GM12892 (cell line): ENCODE measurements around the gene ZNF784.

ENCODE experiments used
- DNase-seq: peaks from one replicate; pipeline ENCODE4 v3.0.0; 2011; ENCODE audit not compliant: insufficient read length
- FAIRE-seq: peaks from 2 replicates; lab custom pipeline; 2011; peaks lifted over from hg19 to GRCh38; lab: Jason Lieb, UNC
- POLR2A ChIP-seq: IDR thresholded peaks from 2 replicates; pipeline ENCODE4 v1.6.1; 2011; ENCODE audit warnings: low read depth, low read length, control low read depth
- POLR2AphosphoS5 ChIP-seq: IDR thresholded peaks from 2 replicates; pipeline ENCODE4 v1.6.1; 2011; ENCODE audit warnings: low read depth, low read length, control low read depth
- TAF1 ChIP-seq: IDR thresholded peaks from 2 replicates; pipeline ENCODE4 v1.6.1; 2011; ENCODE audit warnings: low read depth, mild to moderate bottlenecking, control low read depth, low read length, borderline replicate concordance

ZNF784 gene

GRCh38 chr19:55647732-55648584 lies 23.6 kb upstream of the ZNF784 start, which contains the start of gene CCDC106:
TSS of gene CCDC106 (plus strand) at chr19:55648212. CDS start at chr19:55649047, 835 bp downstream.
- FAIRE-seq (peak; percentile 97), DNase-seq (no peak)
- TF ChIP-seq POLR2AphosphoS5 (no peak), POLR2A (no peak), TAF1 (no peak)

- no peak for TF ChIP-seq POLR2AphosphoS5
- TF ChIP-seq POLR2A = no peak
- TF ChIP-seq TAF1 = no peak
- DNase-seq (no peak), FAIRE-seq (peak; percentile 27)
Measured at GRCh38 chr19:55646889-55647731, 22.7 kb upstream of the ZNF784 start.

GRCh38 chr19:55645512-55645881 lies 21.1 kb upstream of the ZNF784 start:
- DNase-seq (no peak), FAIRE-seq (no peak)
- TF ChIP-seq TAF1 = no peak
- no peak for TF ChIP-seq POLR2AphosphoS5
- no peak for TF ChIP-seq POLR2A

- no peak for TF ChIP-seq POLR2AphosphoS5
- no peak for FAIRE-seq
- no peak for DNase-seq
Measured at GRCh38 chr19:55644842-55645511, 20.6 kb upstream of the ZNF784 start.

- no peak for DNase-seq
- FAIRE-seq = no peak
- TF ChIP-seq POLR2A (no peak), POLR2AphosphoS5 (no peak), TAF1 (no peak)
Measured at GRCh38 chr19:55644191-55644833, 19.9 kb upstream of the ZNF784 start.

DNA sequence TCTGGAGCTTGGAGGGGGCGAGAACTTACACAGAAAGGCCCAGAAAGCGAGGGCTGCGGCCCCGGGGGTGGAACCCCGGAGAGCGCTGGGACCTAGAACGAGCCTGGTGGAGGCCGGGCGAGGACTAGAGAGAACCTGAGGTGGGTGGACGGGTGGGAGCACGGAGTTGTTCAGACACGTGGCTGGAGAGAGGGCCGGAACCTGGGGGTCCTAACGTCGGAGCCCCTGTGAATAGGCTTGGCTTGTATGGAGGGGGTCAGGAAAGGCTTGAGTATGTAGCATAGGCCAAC lies 19.5 kb upstream of the ZNF784 start:
- TF ChIP-seq TAF1 = no peak
- no peak for TF ChIP-seq POLR2AphosphoS5
- no peak for TF ChIP-seq POLR2A
- FAIRE-seq (no peak), DNase-seq (no peak)

- peak; percentile 62; the same call in 1 of the 2 replicates for TF ChIP-seq TAF1
- TF ChIP-seq POLR2A = peak; percentile 53; the same call in 1 of the 2 replicates
- TF ChIP-seq POLR2AphosphoS5 = peak; percentile 4
- DNase-seq (peak; percentile 84), FAIRE-seq (peak; percentile 88)
Measured at GRCh38 chr19:55643003-55643886, 18.9 kb upstream of the ZNF784 start, which contains the start of gene ZNF581. TSS of gene ZNF581 (plus strand) at chr19:55643649. CDS start at chr19:55644572, 923 bp downstream.

DNA sequence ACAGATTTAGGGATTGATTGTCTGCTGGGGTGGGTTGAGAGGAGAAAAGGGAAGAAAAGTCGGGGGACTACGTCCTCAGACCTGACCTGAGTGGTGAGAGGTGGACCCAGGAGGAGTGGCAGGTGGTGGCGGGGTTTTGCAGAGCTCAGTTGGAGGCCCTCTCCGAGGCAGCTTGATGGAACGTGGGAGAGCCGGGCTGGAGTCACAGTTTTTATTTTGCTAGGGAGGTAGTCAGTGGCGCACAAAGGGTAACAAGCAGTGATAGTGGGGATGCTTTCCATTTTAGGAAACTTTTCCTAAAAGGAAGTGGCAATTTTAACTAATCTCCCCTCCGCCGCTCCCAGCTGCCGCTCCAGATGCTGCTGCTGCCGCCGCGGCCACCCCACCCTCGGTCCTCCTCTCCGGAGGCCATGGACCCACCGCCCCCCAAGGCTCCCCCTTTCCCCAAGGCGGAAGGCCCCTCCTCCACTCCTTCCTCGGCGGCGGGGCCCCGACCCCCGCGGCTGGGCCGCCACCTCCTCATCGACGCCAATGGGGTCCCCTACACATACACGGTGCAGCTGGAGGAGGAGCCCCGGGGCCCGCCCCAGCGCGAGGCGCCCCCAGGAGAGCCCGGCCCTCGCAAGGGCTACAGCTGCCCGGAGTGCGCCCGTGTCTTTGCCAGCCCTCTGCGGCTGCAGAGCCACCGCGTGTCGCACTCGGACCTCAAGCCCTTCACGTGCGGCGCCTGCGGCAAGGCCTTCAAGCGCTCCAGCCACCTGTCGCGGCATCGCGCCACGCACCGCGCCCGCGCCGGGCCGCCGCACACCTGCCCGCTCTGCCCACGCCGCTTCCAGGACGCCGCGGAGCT lies 18.0 kb upstream of the ZNF784 start:
- DNase-seq = no peak
- FAIRE-seq = no peak
- TF ChIP-seq POLR2A (0 out of 2 replicates have a peak, but pooled peaks have one; percentile 29), TAF1 (no peak), POLR2AphosphoS5 (no peak; the same call in 1 of the 2 replicates)

DNA sequence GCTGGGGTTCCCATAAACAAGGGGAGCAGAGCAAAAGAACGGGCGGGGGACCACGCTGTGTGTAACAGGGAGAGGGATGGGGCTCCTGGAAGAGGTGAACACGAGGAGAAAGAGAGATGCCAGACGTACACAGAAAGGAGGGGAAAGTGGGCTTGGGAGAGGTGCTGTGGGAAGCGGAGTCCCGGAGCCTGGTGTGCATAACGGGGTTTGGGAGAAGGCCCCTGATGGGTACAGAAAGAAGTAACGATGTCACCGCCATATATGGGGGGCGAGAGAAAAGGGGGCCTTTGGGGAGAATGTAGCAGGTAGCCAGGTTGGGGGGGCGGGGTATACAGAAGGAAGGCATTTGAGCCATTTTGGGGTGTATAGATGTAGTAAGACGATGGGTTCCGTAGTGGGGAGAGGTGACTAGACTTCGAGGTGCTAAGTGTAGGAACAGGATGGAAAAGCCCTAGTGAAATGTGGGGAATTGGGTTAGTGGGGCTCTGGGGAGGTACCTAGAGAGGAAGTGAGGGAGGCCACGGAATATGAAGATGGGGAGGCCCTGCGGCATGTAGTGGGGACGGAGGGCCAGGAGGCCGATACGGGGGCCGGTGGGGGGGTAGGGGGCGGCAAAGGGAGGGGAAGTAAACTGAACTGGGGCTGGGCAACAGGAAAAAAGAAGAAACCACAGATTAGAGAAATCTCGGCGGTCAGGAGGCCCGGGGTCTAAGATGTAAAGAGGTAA lies 17.2 kb upstream of the ZNF784 start:
- FAIRE-seq (peak; percentile 40), DNase-seq (no peak)
- no peak for TF ChIP-seq TAF1
- no peak for TF ChIP-seq POLR2A
- no peak for TF ChIP-seq POLR2AphosphoS5
